H9 (cell line): ENCODE measurements around the gene DENND5A. TPM values are rescaled to one million over a fixed set of nuclear protein-coding genes. Genes with fewer than 3 reads are reported as not detected.

Experiments
- DNase-seq: peaks from one replicate; pipeline ENCODE4 v3.0.0-alpha.2; 2017
- H2AFZ ChIP-seq: one replicate; pipeline ENCODE4 v1.6.1; 2013; ENCODE audit warnings: mild to moderate bottlenecking, low read length, control low read depth, moderate library complexity
- H2AK5ac ChIP-seq: 2 replicates; pipeline ENCODE4 v1.6.1; 2013; ENCODE audit warnings: low read length, control low read depth, mixed read lengths; ENCODE audit not compliant: insufficient read length
- H2BK120ac ChIP-seq: one replicate; pipeline ENCODE4 v1.6.1; 2013; ENCODE audit warnings: low read depth, mild to moderate bottlenecking, low read length, control low read depth, inconsistent platforms; ENCODE audit not compliant: poor library complexity, severe bottlenecking
- H2BK12ac ChIP-seq: 2 replicates; pipeline ENCODE4 v1.6.1; 2013; ENCODE audit warnings: low read length, control low read depth, mixed read lengths, low read depth; ENCODE audit not compliant: insufficient read length
- H2BK15ac ChIP-seq: 2 replicates; pipeline ENCODE4 v1.6.1; 2013; ENCODE audit warnings: low read depth, low read length, control low read depth
- H2BK20ac ChIP-seq: one replicate; pipeline ENCODE4 v1.6.1; 2013; ENCODE audit warnings: low read depth, mild to moderate bottlenecking, low read length, control low read depth, inconsistent platforms; ENCODE audit not compliant: poor library complexity, severe bottlenecking
- H2BK5ac ChIP-seq: 2 replicates; pipeline ENCODE4 v1.6.1; 2013; ENCODE audit warnings: low read length, control low read depth, mixed read lengths; ENCODE audit not compliant: insufficient read length
- H3K14ac ChIP-seq: 2 replicates; pipeline ENCODE4 v1.6.1; 2013; ENCODE audit warnings: low read length, control low read depth; ENCODE audit not compliant: insufficient read depth
- H3K18ac ChIP-seq: 2 replicates; pipeline ENCODE4 v1.6.1; 2013; ENCODE audit warnings: low read depth, mild to moderate bottlenecking, mixed read lengths, low read length, control low read depth; ENCODE audit not compliant: insufficient read length
- H3K23ac ChIP-seq: 2 replicates; pipeline ENCODE4 v1.6.1; 2013; ENCODE audit warnings: low read length, control low read depth, mixed read lengths, low read depth; ENCODE audit not compliant: insufficient read length
- H3K23me2 ChIP-seq: 2 replicates; pipeline ENCODE4 v1.6.1; 2013; ENCODE audit warnings: low read depth, mild to moderate bottlenecking, mixed read lengths, low read length, control low read depth; ENCODE audit not compliant: insufficient read length, poor library complexity, severe bottlenecking
- H3K27ac ChIP-seq: 2 replicates; pipeline ENCODE4 v1.5.1; 2013; ENCODE audit warnings: low read length, control low read depth, mixed read lengths, low read depth; ENCODE audit not compliant: insufficient read length
- H3K27me3 ChIP-seq: 2 replicates; pipeline ENCODE4 v1.6.1; 2013; ENCODE audit warnings: low read length, control low read depth, inconsistent platforms; ENCODE audit not compliant: insufficient read depth
- H3K4ac ChIP-seq: 2 replicates; pipeline ENCODE4 v1.6.1; 2013; ENCODE audit warnings: low read depth, mild to moderate bottlenecking, control low read depth, inconsistent platforms, low read length, moderate library complexity
- H3K4me1 ChIP-seq: 2 replicates; pipeline ENCODE4 v1.6.1; 2013; ENCODE audit warnings: low read length, control low read depth, inconsistent platforms; ENCODE audit not compliant: insufficient read depth
- H3K4me2 ChIP-seq: 2 replicates; pipeline ENCODE4 v1.6.1; 2013; ENCODE audit warnings: low read length, control low read depth, mixed read lengths; ENCODE audit not compliant: insufficient read length, insufficient read depth
- H3K56ac ChIP-seq: 2 replicates; pipeline ENCODE4 v1.6.1; 2013; ENCODE audit warnings: low read depth, mild to moderate bottlenecking, mixed read lengths, low read length, control low read depth; ENCODE audit not compliant: insufficient read length
- H3K79me1 ChIP-seq: 2 replicates; pipeline ENCODE4 v1.6.1; 2013; ENCODE audit warnings: low read depth, mild to moderate bottlenecking, moderate library complexity, low read length, control low read depth, inconsistent platforms; ENCODE audit not compliant: insufficient read depth, poor library complexity, severe bottlenecking
- H3K79me2 ChIP-seq: 2 replicates; pipeline ENCODE4 v1.6.1; 2013; ENCODE audit warnings: low read length, control low read depth, inconsistent platforms; ENCODE audit not compliant: insufficient read depth
- H3K9ac ChIP-seq: 2 replicates; pipeline ENCODE4 v1.6.1; 2013; ENCODE audit warnings: low read length, control low read depth, mixed read lengths; ENCODE audit not compliant: insufficient read length; ENCODE audit errors: extremely low read depth
- H3K9me3 ChIP-seq: one replicate; pipeline ENCODE4 v1.6.1; 2013; ENCODE audit warnings: low read depth, low read length, inconsistent platforms; ENCODE audit not compliant: control insufficient read depth
- H3T11ph ChIP-seq: one replicate; pipeline ENCODE4 v1.6.1; 2013; ENCODE audit warnings: mild to moderate bottlenecking, low read length, control low read depth, inconsistent platforms
- H4K20me1 ChIP-seq: one replicate; pipeline ENCODE4 v1.6.1; 2013; ENCODE audit not compliant: control insufficient read depth, insufficient read length, insufficient read depth
- H4K5ac ChIP-seq: 2 replicates; pipeline ENCODE4 v1.6.1; 2013; ENCODE audit warnings: low read depth, mild to moderate bottlenecking, mixed read lengths, low read length, control low read depth; ENCODE audit not compliant: insufficient read length
- H4K8ac ChIP-seq: replicated peaks from 2 replicates; pipeline ENCODE4 v1.6.1; 2013; ENCODE audit warnings: low read length, control low read depth, mixed read lengths, low read depth; ENCODE audit not compliant: insufficient read length
- H4K91ac ChIP-seq: 2 replicates; pipeline ENCODE4 v1.6.1; 2013; ENCODE audit warnings: low read depth, mild to moderate bottlenecking, moderate library complexity, mixed read lengths, low read length, control low read depth; ENCODE audit not compliant: insufficient read length
- H3K27ac Mint-ChIP-seq, 3 experiments: 2 replicates in 2 of 3; 3 replicates in 1 of 3; pipeline ENCODE4 v1.8.0; 2020 to 2021; ENCODE audit warnings: mixed read lengths in 3 of 3, mild to moderate bottlenecking in 1 of 3, moderate library complexity in 1 of 3
- H3K27me3 Mint-ChIP-seq: 2 replicates; pipeline ENCODE4 v1.8.0; 2021; ENCODE audit warnings: low read depth, mild to moderate bottlenecking, moderate library complexity, mixed read lengths
- H3K36me3 Mint-ChIP-seq, 3 experiments: 2 replicates in 2 of 3; 3 replicates in 1 of 3; pipeline ENCODE4 v1.8.0; 2020 to 2021; ENCODE audit warnings: low read depth in 3 of 3, mixed read lengths in 3 of 3; ENCODE audit not compliant: insufficient read depth in 1 of 3
- H3K4me1 Mint-ChIP-seq, 2 experiments: 2 replicates each; pipeline ENCODE4 v1.8.0; 2020; ENCODE audit warnings: mixed read lengths in 2 of 2
- H3K4me3 Mint-ChIP-seq, 2 experiments: 2 replicates in 1 of 2; 3 replicates in 1 of 2; pipeline ENCODE4 v1.8.0; 2020 to 2021; ENCODE audit warnings: mild to moderate bottlenecking in 2 of 2, mixed read lengths in 2 of 2, moderate library complexity in 1 of 2
- H3K9me3 Mint-ChIP-seq, 2 experiments: 2 replicates in 1 of 2; 3 replicates in 1 of 2; pipeline ENCODE4 v1.8.0; 2020; ENCODE audit warnings: mild to moderate bottlenecking in 2 of 2, mixed read lengths in 2 of 2, moderate library complexity in 1 of 2
- CTCF ChIP-seq: fragments of 200-600 bp; sonication (generic); conservative IDR thresholded peaks from 3 replicates; pipeline ENCODE4 v1.8.0; 2021; ENCODE audit warnings: antibody characterized with exemption, mild to moderate bottlenecking
- whole genome bisulfite sequencing: extraction: QIAGEN DNeasy Blood & Tissue Kit; methylation state at CpG from one replicate; pipeline ENCODE4 v1.1.7; 2013; ENCODE audit warnings: missing lambda C conversion rate, low lambda C conversion rate, mixed read lengths; ENCODE audit not compliant: insufficient read length; ENCODE audit errors: extremely low coverage; 5-methylcytosine and 5-hydroxymethylcytosine counted together
- total RNA-seq: library from RNA; stranded (reverse); gene quantifications from 2 replicates; pipeline ENCODE4 v1.2.1, GENCODE V29; 2021

DENND5A gene
- total RNA-seq, 1 experiment from 2014 or later: 59.6 TPM

GRCh38 chr11:9138612-9139579 is 126.3 kb downstream of the DENND5A start:
- no peak overlapping the region for H3K9ac ChIP-seq
- no peak overlapping the region for H3K56ac ChIP-seq
- H3K27ac ChIP-seq: no peak overlapping the region

More at GRCh38 chr11:9138612-9139579, 126.3 kb downstream of the DENND5A start:
- Mint-ChIP-seq H3K9me3 (no peaks in the 10 kb centered on the region), H3K36me3 (peaks cover 12 to 53% (median 48%) of the 10 kb centered on the region in 3 experiments; a peak in 6 of 7 replicates), H3K4me1 (peaks cover 18 to 19% of the 10 kb centered on the region in 2 experiments), H3K27me3 (no peaks in the 10 kb centered on the region), H3K27ac (peak overlapping the region in 2 of 3 experiments; percentile 71 to 81; a peak in 3 of 7 replicates), H3K4me3 (no peak overlapping the region)
- Histone ChIP-seq H3K9me3 (no peaks in the 10 kb centered on the region), H2BK15ac (no peak overlapping the region), H2BK120ac (no peak overlapping the region), H2BK5ac (no peak overlapping the region), H3K27me3 (no peaks in the 10 kb centered on the region), H3K79me1 (no peaks in the 10 kb centered on the region), H2BK20ac (no peak overlapping the region), H3K4ac (no peak overlapping the region), H3K23ac (no peak overlapping the region), H4K91ac (no peak overlapping the region), H3K4me2 (no peak overlapping the region), H3K14ac (no peak overlapping the region), H3K23me2 (no peaks in the 10 kb centered on the region), H2AK5ac (no peak overlapping the region), H3K18ac (no peak overlapping the region), H3T11ph (no peak overlapping the region), H2BK12ac (no peak overlapping the region), H4K20me1 (no peaks in the 10 kb centered on the region), H4K5ac (no peak overlapping the region), H3K79me2 (no peaks in the 10 kb centered on the region), H3K4me1 (no peaks in the 10 kb centered on the region; the same call in 1 of the 2 replicates), H2AFZ (no peak overlapping the region), H4K8ac (no peak overlapping the region)
- WGBS: no CpG with 5 or more reads among the region's 18 CpGs
- DNase-seq: no peak
- TF ChIP-seq CTCF: no peak
